GM23338 (cell line): ENCODE measurements around the gene TMEM252.

Source experiments
- CREB1 ChIP-seq: fragments of 250-450 bp; sonication (Bioruptor Pico); IDR thresholded peaks from 2 replicates; pipeline ENCODE4 v1.5.0; 2020; ENCODE audit warnings: low read depth, mild to moderate bottlenecking, moderate library complexity
- CTCF ChIP-seq, 2 experiments: fragments of 200-600 bp in 1 of 2; sonication (generic) in 1 of 2; conservative IDR thresholded peaks; 2 replicates each; pipeline versions ENCODE4 v1.5.1 to v1.6.1; 2016 to 2017; ENCODE audit warnings: antibody characterized with exemption in 2 of 2, low read depth in 2 of 2, mild to moderate bottlenecking in 2 of 2, moderate library complexity in 1 of 2
- EZH2phosphoT487 ChIP-seq: fragments of 200-600 bp; sonication (generic); IDR thresholded peaks from one replicate; pipeline ENCODE4 v1.8.1; 2018; ENCODE audit warnings: antibody characterized with exemption; ENCODE audit not compliant: unreplicated experiment
- POLR2AphosphoS5 ChIP-seq: IDR thresholded peaks from 2 replicates; pipeline ENCODE4 v1.6.1; 2016; ENCODE audit warnings: antibody characterized with exemption, low read depth
- STAT1 ChIP-seq: IDR thresholded peaks from one replicate; pipeline ENCODE4 v1.6.1; 2016; ENCODE audit warnings: antibody characterized with exemption; ENCODE audit not compliant: unreplicated experiment

DNA sequence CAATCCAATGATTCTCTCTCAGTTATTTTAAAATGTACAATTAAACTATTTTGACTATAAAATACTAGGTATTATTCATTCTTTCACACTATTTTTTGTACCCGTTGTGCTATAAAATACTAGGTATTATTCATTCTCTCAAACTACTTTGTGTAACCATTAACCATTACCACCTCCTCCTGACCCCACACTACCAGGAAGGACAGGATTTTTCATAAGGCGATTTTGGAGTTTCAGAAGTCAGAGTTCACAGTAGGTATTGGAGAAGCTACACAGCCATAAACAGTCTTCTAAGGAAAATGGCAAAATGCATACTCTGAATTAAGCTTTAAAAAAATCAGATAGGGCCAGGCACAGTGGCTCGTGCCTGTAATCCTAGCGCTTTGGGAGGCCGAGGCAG lies 35.1 kb upstream of the TMEM252 start:
- TF ChIP-seq STAT1 = no peak
- no peak for TF ChIP-seq CTCF (conservative IDR thresholded peaks at IDR 0.05; ENCODE audit: low read depth in 2 of 2)
- TF ChIP-seq EZH2phosphoT487 = no peak
- no peak for TF ChIP-seq POLR2AphosphoS5
- no peak for TF ChIP-seq CREB1 (CRISPR knock-in tag)
